SH-SY5Y (cell line): ENCODE data around the gene VPS37C.

Experiments used
- GATA2 ChIP-seq: IDR thresholded peaks from 2 replicates; pipeline ENCODE4 v1.6.1; 2011; ENCODE audit warnings: mild to moderate bottlenecking, low read depth, low read length
- GATA3 ChIP-seq: IDR thresholded peaks from 2 replicates; pipeline ENCODE4 v1.6.1; 2011; ENCODE audit warnings: low read depth, mild to moderate bottlenecking, low read length, moderate library complexity

DNA sequence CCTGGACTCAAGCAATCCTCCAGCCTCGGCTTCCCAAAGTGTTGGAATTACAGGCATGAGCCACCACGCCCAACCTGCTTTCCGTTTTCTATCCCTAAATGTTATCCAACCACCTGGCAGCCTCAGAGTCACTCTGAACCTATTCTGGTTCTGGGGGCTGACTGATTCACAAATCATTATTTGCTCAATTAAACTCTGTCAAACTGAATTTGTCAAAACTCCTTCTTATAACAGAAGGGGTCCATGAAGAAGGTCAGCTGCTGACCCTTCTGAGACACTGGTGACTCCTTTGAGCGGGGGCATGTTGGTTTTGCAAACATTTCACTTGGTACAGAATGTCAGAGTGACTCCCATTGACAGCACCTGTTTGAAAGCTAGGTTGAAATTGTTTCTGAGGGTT is 1.8 kb upstream of the VPS37C start:
- TF ChIP-seq GATA3 (no peak), GATA2 (no peak)
